Kasumi-1 (cell line): ENCODE measurements around the gene INPP5A.
"Not testable (repeated sequence)": the region's sequence is repeated elsewhere in the genome, so short reads cannot be mapped to it uniquely, and the experiment has no call there.

Experiments
- DNase-seq, 2 experiments: peaks; one replicate each; lab custom pipeline; 2025; lab: John Stamatoyannopoulos, UW

INPP5A gene, protein sequence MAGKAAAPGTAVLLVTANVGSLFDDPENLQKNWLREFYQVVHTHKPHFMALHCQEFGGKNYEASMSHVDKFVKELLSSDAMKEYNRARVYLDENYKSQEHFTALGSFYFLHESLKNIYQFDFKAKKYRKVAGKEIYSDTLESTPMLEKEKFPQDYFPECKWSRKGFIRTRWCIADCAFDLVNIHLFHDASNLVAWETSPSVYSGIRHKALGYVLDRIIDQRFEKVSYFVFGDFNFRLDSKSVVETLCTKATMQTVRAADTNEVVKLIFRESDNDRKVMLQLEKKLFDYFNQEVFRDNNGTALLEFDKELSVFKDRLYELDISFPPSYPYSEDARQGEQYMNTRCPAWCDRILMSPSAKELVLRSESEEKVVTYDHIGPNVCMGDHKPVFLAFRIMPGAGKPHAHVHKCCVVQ

DNA sequence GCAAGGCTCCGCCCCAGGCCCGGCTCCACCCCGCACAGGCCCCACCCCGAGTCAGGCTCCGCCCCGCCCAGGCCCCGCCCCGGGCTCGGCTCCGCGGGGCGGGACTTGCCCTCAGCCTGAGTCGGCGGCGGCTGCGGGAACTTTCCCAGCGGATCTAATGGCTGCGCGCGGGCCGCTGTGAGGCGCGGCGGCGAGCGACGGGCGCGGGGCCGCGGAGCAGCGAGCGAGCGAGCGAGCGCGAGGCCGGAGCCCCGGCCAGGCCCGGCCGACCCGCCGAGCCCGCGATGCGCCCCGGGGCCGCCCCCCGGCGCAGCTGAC lies at the start of gene INPP5A:
Gene INPP5A, plus strand, starts transcription at position 104 of the 318 bp plus-strand sequence. CDS start 310 bp downstream, outside the sequence.
- no peak for DNase-seq

DNA sequence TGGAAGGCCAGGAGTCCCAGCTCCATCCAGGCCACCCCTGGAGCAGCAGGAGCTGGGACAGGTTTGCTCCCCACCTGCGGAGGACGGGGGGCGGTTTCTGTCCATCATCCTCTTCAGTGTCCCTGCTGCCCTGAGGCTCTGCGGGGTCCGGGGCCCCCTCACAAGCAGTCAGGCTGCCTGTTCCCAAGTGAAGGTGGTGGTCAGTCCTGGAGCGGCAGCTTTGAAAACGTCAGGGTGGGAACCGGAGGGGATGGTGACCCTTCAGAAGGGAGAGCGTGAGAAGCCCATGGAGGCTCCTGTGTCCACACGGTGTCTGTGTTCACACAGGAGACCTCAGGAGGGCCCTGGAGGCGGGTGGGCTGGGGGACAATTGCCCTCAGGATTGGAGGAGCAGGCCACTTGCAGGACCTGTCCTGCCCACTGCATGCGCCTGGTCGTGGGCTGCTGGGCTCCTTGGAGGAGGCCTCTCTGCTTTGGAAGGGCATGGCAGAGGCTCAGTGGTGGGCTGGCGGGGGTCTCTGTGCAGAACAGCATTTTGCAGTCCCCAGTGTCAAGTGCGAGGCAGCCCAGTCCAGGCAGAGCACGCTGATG lies 49.3 kb upstream of the INPP5A start:
- no peak for DNase-seq

DNA sequence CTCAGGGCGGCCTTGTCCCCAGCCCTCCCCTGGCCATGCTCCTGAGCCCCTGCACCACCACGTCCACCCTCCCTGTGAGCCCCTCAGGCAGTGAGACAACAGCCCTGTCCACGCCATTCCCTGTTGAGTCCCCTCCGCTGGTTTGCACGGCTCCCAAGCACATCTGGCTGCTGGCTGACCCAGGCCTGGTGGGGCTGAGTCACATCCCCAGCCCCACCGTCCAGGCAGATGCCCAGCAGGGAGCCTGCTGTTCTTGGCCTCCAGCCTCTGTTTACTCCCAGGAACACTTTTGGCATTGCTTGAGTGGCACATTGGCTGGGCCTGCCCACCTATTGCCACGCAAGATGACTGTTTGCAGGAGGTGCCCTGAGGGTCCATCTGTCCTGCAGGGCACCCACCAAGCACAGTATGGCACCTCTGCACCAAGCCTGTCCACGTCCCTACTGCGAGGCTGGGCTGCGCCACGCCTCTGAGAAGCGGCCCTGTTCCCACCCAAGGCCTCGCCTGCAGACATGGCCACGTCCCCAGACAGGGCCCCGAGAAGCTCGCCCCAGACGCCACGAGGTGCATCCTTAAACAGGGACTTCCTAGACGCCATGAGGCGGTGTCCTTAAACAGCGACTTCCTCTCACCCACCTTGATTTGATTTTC lies 48.4 kb upstream of the INPP5A start:
- DNase-seq: no peak

DNA sequence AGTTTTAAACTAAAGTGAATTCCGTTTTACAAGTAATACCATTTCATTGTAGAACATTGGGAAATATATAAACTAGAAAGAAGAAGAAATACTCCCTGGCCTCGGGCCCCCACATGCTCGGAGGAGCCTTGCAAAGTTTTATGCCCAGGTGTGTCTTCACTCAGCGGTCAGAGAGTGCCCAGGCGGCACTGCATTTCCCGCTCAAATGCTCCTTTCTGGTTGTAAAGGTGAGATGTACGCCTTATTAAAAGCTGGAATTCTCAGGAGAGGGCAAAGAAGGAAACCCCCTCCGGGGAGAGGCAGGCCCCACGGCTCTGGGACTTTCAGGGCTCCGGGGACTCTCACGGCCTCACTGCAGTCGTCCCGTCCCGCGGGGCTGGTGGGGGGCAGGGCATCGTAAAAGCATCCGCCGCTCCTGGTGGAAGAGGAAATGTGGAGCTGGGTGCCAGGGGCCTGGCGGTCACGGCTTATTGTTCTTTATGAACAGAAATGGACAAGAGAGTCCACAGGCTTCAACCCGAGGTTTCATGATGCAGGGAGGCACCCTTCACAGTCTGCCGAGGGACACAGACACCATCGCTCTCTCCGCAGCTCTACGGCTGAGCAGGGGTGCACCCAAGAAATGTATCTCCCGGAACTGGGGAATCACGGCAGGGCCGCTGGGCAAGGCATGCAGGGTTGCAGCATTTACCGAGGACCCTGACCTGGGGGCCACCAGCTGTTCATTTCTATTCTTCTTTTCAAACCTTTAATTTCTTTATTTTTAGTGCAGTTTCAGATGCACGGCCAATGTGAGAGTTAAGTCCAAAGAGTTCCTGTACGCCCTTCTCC lies 47.7 kb upstream of the INPP5A start:
- no peak for DNase-seq

DNA sequence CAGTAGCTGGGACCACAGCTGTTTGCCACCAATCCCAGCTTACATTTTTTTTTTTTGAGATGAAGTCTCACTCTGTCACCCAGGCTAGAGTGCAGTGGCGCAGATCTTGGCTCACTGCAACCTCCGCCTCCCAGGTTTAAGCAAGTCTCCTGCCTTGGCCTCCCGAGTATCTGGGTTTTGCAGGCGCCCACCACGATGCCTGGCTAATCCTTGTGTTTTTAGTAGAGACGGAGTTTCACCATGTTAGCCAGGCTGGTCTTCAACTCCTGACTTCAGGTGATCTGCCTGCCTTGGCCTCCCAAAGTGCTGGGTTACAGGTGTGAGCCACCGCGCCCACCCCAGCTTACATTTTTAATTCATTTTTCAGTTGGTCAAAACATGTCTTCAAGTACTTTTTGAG lies 46.1 kb upstream of the INPP5A start:
- not testable (repeated sequence) for DNase-seq

DNA sequence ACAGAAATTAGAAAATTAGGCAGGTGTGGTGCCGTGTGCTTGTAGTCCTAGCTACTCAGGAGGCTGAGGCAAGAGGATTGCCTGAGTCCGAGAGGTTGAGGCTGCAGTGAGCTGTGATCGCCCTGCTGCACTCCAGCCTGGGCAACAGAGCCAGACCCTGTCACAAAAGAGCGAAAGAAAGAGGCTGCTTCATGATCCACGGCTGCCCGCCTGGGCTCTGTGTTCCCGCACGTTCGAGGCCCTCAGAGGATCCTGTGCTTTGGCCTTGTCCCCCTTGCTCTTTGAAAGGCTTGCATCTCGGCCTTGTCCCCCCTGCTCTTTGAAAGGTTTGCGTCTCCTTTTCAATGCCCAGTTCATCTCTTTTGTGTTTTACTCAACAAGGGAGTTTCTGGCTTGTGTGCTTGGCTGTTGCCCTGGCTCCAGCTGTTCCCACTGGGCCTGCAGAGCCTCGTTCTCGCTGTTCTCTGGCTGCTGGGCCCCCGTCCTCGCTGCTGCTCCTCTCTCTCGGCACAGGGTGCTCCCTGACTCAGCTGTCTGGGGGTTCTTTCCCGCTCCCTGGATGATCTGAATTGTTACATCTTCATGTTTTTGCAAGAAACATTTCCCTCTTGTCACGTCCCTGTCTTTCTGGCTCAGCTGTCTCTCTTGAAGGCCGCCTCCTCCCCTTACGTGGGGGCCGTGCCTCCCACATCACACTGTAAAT lies 45.1 kb upstream of the INPP5A start:
- no peak for DNase-seq

DNA sequence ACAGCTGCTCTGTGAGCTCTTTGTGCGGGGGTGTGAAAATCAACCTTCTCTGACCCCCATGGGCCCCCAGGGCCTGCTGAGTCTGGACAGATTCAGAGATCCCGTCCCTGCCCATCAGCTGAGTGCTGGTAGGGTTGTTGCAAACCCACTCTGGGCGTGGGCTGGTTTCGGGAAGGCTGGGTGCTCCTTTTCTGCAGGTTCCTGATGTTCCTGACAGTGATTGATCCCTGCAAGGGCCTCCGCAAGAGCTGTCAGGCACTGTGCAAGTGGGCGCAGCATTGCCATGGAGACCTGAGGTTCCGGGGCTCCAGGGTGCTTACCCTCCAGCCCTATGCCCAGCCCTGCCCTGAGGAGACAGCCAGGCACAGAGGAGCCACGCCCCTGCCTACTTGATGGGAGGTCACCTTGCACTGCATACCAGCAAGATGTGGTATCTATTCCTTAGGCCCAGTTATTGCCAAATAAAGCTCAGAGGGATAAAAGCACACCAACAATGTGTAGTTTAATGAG lies 44.3 kb upstream of the INPP5A start:
- DNase-seq: no peak

DNA sequence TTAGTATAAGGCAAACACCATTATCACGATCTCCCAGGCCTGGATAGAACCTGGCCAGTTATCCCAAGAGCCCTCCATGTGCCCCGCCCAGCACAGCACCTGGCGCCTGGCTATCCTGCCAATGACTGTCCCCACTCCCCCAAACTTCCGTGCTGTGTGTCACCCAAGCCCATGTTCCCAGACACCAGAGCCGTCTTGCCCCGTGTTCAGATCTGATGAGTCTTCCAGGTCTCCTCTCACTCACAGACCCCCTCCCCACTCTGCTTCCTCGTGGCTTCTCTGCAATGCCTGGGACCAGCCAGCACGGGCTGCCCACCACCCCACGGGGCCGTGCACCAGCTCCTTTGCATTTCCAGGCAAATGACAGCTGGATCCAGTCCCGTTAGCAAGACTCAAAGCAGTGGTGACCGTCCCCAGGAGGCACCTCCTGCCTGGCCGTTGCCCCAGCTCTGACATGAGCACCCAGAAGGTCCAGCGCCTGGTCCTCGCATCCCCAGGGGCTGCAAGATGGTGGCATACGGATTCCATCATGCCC lies 43.8 kb upstream of the INPP5A start:
- no peak for DNase-seq

DNA sequence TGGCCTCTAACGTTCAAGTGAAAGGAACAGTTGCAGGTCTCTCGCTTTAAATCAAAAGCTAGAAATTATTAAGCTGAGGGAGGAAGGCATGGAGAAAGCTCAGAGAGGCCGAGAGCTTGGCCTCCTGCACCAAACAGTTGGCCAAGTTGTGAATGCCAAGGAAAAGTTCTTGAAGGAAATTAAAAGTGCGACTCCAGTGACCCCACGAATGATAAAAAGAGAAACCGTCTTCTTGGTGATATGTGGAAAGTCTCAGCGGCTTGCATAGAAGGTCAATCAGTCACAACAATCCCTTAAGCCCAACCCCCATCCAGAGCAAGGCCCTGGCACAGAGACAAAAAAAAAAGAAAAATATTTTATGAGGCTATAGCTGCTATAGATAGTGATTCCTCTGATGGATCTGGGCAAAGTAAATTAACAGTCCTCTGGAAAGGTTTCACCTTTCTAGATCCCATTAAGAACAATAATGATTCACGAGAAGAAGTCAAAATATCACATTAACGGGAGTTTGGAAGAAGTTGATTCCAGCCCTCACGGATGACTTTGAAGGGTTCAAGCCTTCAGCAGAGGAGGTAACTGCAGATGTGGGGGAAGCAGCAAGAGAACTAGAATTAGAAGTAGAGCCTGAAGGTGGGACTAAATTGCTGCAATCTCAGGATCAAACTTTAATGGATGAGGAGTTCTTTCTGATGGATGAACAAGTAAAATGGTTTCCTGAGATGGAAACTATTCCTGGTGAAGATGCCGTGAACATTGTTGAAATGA lies 42.5 kb upstream of the INPP5A start:
- no peak for DNase-seq

DNA sequence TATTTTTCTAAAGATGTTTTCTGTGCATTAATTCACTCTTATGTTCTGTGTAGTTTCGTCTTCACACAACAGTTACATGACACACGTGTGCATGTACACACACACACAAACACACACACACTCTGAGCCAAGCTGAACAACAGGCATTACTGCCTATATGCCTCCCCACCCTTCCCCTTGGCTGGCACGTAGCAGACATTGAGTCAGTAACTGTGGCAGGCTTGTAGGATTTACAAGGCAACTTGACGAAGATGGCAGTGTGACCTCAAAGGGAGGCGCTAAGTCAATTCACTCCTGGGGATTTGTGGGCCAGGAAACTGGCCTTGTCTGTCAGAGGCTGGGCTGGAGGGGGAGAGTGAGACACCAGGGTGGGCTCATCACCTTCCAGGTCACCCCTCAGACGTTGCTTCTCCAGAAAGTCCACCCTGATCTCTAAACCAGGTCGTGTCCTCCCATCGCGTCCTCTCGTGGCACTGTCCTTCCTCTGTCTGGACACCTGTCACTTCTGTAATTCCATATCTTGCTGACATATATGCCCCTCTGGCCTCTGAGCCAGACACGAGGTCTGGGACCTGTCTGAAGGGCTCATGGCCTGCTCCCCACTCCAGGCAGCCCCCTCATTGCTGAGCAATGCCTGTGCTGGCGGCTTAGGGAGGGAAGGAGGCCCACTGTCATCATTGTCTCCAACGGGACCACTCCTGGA lies 41.1 kb upstream of the INPP5A start:
- no peak for DNase-seq

DNA sequence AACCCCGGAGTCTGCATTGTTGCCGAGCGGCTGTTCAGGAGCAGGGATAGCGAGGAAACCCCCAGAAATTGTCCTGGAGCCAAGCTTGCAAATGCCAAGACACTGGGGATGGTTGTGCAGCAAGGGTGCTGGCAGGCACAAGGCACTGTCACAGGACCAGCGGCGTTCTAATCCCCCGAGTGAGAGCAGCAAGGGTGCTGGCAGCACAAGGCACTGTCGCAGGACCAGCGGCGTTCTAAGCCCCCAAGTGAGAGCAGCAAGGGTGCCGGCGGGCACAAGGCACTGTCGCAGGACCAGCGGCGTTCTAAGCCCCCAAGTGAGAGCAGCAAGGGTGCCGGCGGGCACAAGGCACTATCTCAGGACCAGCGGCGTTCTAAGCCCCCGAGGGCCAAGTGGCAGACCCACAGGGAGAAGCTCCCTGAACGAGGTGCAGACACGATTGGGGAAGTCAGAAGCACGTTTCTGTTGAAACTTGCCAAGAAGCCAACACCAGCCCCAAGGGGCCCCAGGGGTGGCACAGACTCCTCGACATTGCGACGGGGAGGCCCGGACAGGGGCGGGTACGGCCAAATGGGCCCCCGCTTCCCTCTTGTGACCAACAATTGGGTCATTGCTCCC lies 40.4 kb upstream of the INPP5A start:
- DNase-seq: peak; percentile 13

DNA sequence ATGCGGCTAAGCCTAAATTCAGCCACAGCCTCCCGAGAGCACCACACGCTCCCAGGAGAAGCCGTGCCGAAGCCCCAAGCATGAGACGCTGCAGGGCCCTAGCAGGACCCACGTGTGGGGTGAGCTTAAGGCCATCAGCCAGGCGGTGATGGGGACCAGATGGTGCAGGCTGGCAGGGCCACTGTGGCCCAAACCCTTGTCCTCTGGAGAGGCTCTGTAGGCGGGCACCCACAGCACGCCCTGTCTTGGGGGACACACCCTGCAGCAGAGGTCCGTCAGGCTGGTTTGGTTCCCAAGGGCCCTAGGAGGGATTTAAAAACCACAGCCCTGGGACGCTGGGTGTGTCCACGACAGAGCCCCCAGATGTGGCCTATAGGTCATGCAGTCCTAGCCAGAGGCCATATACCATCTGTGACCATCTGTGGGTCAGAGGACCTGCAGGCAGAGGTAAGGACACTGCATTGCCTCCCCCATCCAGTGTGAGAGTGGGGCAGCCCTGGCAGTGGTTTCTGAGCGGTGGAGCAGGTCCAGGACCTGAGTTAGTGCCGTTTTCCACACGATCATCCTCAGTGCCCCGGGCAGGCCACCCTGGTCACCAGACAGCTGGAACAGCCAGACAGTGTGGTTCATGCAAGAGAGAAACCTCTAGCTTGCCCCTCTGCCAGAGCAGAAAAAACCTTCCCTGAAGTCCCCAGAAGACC lies 39.6 kb upstream of the INPP5A start:
- DNase-seq: no peak

DNA sequence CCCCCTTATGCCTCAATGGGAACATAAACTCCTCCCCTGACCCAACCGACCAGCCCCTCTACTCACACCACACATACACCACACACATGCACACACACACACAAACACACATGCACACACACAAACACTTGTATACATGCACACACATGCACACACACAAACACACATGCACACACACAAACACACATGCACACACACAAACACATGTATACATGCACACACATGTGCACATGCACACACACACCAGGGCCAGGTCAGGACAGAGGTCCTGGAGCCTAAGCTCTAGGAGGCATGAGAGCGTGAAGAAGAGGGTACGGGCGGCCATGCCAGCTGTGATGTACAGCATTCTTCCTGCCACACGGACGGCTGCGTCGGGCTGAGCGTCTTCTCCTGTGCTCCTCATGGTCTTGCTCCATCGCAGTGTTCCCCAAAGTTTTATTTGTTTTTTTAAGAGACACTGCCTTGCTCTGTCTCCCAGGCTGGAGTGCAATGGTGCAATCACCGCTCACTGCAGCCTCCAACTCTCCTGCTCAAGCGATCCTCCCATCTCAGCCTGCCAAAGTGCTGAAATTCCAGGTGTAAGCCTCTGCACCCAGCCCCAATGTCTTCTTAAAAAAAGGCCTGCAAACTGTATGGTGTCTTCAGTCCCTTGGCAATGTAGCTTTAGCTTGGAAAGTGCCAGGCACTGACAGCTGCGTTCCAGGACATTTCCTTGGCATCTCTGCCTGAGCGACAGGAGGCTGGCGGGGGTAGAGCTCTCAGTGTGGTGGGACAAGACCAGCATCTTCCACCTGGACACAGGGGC lies 38.8 kb upstream of the INPP5A start:
- no peak for DNase-seq

DNA sequence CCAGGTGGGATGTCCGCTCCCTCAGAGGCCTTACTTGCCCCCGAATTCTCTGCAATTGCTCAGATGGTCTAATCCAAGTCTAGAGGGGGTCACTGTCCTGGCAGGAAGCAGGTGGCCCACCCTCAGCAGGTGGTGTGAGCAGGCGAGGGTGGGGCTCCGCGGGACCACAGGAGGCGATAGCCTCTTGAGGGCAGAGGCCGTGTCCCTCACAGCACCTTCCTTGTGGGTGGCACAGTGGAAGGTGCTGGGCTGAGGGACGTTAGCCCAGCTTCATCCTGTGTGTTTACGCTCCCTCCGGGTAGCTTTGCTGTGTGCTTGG lies 38.3 kb upstream of the INPP5A start:
- no peak for DNase-seq

DNA sequence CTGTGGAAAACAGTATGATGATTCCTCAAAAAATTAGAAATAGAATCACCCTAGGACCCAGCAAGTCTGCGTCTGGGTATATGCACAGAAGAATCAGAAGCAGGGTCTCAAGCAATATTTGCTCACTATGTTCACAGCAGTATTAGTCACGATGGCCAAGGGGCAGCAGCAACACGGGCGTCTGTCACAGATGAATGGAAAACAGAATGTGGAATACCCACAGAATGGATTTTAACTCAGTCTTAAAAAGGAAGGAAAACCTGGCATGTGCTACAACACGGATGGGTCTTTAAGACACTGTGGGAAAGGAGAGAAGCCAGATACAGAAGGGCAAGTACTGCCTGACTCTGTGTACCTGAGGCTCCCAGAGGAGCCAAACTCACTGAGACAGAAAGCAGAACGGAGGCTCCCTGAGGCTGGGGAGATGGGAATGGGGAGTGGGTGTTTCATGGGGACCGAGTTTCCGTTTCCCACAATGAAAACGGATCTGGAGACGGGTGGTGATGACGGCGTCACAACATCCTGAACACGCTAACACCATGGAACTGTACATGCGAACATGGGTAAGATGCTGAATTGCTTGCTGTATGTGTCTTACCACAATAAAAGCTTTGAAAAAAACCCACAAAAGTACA lies 36.7 kb upstream of the INPP5A start:
- DNase-seq: no peak

DNA sequence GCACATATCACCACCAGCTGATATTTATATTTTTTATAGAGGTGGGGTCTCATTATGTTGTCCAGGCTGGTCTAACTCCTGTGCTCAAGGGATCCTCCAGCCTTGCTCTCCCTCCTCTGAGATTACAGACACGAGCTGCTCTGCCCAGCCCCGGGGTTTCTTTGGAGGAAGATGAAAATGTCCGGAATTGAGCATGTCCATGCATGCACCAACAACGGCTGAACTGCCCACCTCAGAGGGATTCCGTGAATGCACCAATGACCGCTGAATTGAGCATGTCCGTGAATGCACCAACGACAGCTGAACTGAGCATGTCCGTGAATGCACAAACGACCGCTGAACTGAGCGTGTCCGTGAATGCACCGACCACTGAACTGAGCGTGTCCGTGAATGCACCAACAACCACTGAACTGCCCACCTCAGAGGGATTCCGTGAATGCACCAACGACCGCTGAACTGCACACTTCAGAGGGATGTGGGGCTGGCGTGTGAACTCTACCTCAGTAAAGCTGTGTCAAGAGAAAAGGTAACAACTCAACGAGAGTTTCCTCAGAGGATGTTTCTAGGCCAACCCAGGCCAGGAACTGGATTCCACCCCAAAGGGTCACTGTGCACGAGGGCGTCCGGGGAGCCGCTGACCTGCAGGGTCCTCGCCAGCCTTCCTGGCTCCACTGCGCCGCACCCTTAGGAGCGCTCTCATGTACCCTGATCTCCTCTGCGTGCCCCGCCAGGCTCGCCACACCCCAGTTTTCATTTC lies 34.9 kb upstream of the INPP5A start:
- DNase-seq: no peak
